PC-3 (cell line): ENCODE results near the gene IGSF9B. TPM values are rescaled to one million over a fixed set of nuclear protein-coding genes. Genes with fewer than 3 reads are reported as not detected.

ENCODE experiments used
- ATAC-seq: fragments of 200-7000 bp; cut with Tn5 transposase; 2 replicates; pipeline ENCODE4 v1.9.1; 2020; ENCODE audit warnings: mild to moderate bottlenecking, moderate library complexity
- BruUV-seq: library from RNA; stranded (reverse); fragments of 400-500 nt; replicated peaks from 2 replicates; lab custom pipeline; 2021; lab: Mats Ljungman, UMichigan
- CTCF ChIA-PET: fragments of 300-600 bp; sonication (Branson Sonifier 250); formaldehyde crosslinking; loops from one replicate; lab custom pipeline; 2022; ENCODE audit warnings: antibody characterized with exemption; lab: Charles Lee
- POLR2A ChIA-PET: fragments of 300-600 bp; sonication (Branson Sonifier 250); formaldehyde crosslinking; loops from one replicate; lab custom pipeline; 2022; ENCODE audit warnings: antibody characterized with exemption; ENCODE audit not compliant: unreplicated experiment; lab: Charles Lee
- DNase-seq: peaks from one replicate; pipeline ENCODE4 v3.0.0-alpha.2; 2015
- H2AFZ ChIP-seq: fragments of 300-600 bp; sonication (generic); 2 replicates; pipeline ENCODE4 v1.6.0; 2016; ENCODE audit warnings: antibody characterized with exemption, low read length
- H3F3A ChIP-seq: fragments of 300-600 bp; sonication (generic); one replicate; pipeline ENCODE4 v1.6.0; 2017; ENCODE audit warnings: antibody characterized with exemption, low read length, control low read depth, mild to moderate bottlenecking; ENCODE audit not compliant: unreplicated experiment
- H3K27ac ChIP-seq: fragments of 300-600 bp; sonication (generic); 2 replicates; pipeline ENCODE4 v1.5.1; 2016; ENCODE audit warnings: mild to moderate bottlenecking, low read length
- H3K27me3 ChIP-seq: fragments of 300-600 bp; sonication (generic); 2 replicates; pipeline ENCODE4 v1.6.1; 2016; ENCODE audit warnings: low read length, mixed read lengths
- H3K36me3 ChIP-seq: fragments of 300-600 bp; sonication (generic); 2 replicates; pipeline ENCODE4 v1.6.1; 2016; ENCODE audit warnings: low read depth, mixed run types, low read length, mixed read lengths
- H3K4me1 ChIP-seq: fragments of 300-600 bp; sonication (generic); 2 replicates; pipeline ENCODE4 v1.5.1; 2016; ENCODE audit warnings: low read length; ENCODE audit not compliant: insufficient read depth
- H3K4me2 ChIP-seq: fragments of 300-600 bp; sonication (generic); 2 replicates; pipeline ENCODE4 v1.6.0; 2016; ENCODE audit warnings: low read length
- H3K4me3 ChIP-seq: fragments of 300-600 bp; sonication (generic); 2 replicates; pipeline ENCODE4 v1.5.1; 2016; ENCODE audit warnings: mild to moderate bottlenecking, low read length, mixed read lengths
- H3K79me2 ChIP-seq: fragments of 300-600 bp; sonication (generic); 2 replicates; pipeline ENCODE4 v1.6.1; 2017; ENCODE audit warnings: low read length, mixed read lengths
- H3K9ac ChIP-seq: fragments of 300-600 bp; sonication (generic); 2 replicates; pipeline ENCODE4 v1.6.0; 2016; ENCODE audit warnings: mild to moderate bottlenecking, low read length
- H3K9me2 ChIP-seq: fragments of 300-600 bp; sonication (generic); replicated peaks from 2 replicates; pipeline ENCODE4 v1.6.1; 2016; ENCODE audit warnings: mixed run types, low read length, mixed read lengths
- H3K9me3 ChIP-seq: fragments of 300-600 bp; sonication (generic); 2 replicates; pipeline ENCODE4 v1.6.1; 2016; ENCODE audit warnings: low read length, mixed read lengths
- H4K20me1 ChIP-seq: fragments of 300-600 bp; sonication (generic); 2 replicates; pipeline ENCODE4 v1.6.1; 2016; ENCODE audit warnings: low read length, mixed read lengths
- EZH2 ChIP-seq: fragments of 300-600 bp; sonication (generic); IDR thresholded peaks from one replicate; pipeline ENCODE4 v1.6.1; 2017; ENCODE audit warnings: antibody characterized with exemption, mild to moderate bottlenecking, low read length; ENCODE audit not compliant: unreplicated experiment
- EZH2phosphoT487 ChIP-seq: fragments of 300-600 bp; sonication (generic); IDR thresholded peaks from 2 replicates; pipeline ENCODE4 v1.6.1; 2018; ENCODE audit warnings: mild to moderate bottlenecking, antibody characterized with exemption, low read length, borderline replicate concordance
- intact Hi-C: fragments of 100-400 bp; cut with micrococcal nuclease; formaldehyde crosslinking; loops from 2 replicates; pipeline ENCODE4 v1.9.0; 2023
- total RNA-seq: library from RNA; depleted of rRNA; stranded (reverse); fragments of >200 nt; gene quantifications from 2 replicates; pipeline ENCODE4 v1.2.3, GENCODE V29; 2014
- TF ChIP-seq, protein P1 (sequence below): fragments of 300-600 bp; sonication (generic); conservative IDR thresholded peaks from 2 replicates; pipeline ENCODE4 v1.5.1; 2017; ENCODE audit warnings: antibody characterized with exemption, low read depth, mild to moderate bottlenecking, low read length

IGSF9B gene
- total RNA-seq, 1 experiment from 2014 or later, result 0.58 TPM

DNA sequence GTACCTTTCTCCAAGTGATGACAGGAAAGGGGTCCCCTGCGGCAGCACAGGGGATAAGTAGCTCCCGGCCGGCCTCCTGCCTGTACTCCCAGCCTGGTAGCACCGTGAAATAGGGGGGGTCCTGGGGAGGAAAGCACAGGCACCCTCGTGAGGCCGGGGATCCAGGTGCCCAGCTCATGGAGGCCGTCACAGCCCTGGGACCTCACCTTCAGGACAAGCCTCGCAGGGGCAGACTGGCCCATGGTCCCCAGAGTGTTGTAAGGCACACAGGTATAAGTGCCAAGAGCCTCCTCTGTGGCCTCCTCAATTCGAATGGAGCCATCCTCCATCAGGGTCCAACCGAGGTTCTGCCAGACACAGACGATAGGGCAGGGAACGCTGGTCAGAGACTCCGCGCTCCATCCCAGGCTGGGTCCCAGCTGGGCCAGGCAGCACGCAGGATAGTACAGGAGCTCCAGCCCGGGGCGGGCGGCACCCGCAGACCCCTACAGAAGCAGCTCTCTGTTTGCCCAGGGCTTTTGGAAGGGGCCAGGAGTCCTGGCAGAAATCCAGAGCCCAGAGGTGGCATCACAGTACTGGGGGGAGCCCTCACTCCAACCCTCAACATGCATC is 25.2 kb downstream of the IGSF9B start:
- POLR2A ChIA-PET, result no interaction called here
- Histone ChIP-seq H3K4me1 (peaks cover 10% of the 10 kb centered on the region), H3K27ac (no peak overlapping the region), H4K20me1 (no peaks in the 10 kb centered on the region), H2AFZ (no peak overlapping the region), H3K4me2 (no peak overlapping the region), H3K36me3 (no peaks in the 10 kb centered on the region), H3K79me2 (no peaks in the 10 kb centered on the region), H3F3A (no peaks in the 10 kb centered on the region), H3K4me3 (no peak overlapping the region), H3K9ac (no peak overlapping the region), H3K9me3 (no peaks in the 10 kb centered on the region), H3K9me2 (no peaks in the 10 kb centered on the region), H3K27me3 (no peaks in the 10 kb centered on the region)
- TF ChIP-seq EZH2phosphoT487 (no peak), EZH2 (no peak)
- TF ChIP-seq, protein P1, sequence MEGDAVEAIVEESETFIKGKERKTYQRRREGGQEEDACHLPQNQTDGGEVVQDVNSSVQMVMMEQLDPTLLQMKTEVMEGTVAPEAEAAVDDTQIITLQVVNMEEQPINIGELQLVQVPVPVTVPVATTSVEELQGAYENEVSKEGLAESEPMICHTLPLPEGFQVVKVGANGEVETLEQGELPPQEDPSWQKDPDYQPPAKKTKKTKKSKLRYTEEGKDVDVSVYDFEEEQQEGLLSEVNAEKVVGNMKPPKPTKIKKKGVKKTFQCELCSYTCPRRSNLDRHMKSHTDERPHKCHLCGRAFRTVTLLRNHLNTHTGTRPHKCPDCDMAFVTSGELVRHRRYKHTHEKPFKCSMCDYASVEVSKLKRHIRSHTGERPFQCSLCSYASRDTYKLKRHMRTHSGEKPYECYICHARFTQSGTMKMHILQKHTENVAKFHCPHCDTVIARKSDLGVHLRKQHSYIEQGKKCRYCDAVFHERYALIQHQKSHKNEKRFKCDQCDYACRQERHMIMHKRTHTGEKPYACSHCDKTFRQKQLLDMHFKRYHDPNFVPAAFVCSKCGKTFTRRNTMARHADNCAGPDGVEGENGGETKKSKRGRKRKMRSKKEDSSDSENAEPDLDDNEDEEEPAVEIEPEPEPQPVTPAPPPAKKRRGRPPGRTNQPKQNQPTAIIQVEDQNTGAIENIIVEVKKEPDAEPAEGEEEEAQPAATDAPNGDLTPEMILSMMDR, result no peak
- DNase-seq (no peak), ATAC-seq (no peak)
- CTCF ChIA-PET, result no interaction called here
- intact Hi-C loops, result no loop called here
- no TSS peak for BruUV-seq

DNA sequence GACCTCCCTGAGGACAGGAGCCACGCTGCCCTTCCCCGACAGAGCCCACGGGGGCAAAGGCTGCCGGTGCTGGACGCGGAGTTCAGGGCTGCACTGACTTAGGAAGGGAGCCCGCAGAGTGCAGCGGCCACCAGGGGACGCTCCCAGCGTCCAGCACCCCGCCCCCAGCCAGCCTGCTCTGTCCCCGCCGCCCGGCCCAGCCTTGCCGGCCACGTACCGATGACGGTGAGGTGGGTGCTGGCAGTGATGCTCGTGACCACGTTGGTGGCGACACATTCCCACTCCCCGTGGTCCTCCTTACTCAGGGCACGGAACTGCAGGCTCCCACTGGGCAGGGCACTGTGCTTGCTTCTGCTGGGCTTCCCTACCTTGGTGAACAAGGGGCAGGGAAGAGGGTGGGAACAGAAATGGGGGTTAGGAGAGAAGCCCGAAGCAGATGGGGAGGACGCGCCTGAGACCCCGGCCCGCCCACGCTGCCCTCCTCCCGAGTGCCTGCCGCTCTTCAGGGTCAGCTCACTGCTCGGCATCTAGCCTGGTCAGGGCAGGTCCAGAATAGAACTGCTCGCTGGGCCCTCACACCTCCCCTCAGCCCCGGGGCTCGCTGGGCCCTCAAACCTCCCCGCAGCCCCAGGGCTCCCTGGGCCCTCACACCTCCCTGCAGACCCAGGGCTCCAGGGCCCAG is 25.9 kb downstream of the IGSF9B start:
- ChIA-PET CTCF (no interaction called here), POLR2A (no interaction called here)
- H3K4me2 ChIP-seq, result no peak overlapping the region
- no peak for TF ChIP-seq EZH2
- TF ChIP-seq, protein P1, result peak; percentile 65
- no peaks in the 10 kb centered on the region for H3K36me3 ChIP-seq
- ATAC-seq (peak; percentile 66), DNase-seq (peak; percentile 32)
- no peak overlapping the region for H3K27ac ChIP-seq
- H4K20me1 ChIP-seq, result no peaks in the 10 kb centered on the region
- no peaks in the 10 kb centered on the region for H3K79me2 ChIP-seq
- H3K9me3 ChIP-seq, result no peaks in the 10 kb centered on the region
- H2AFZ ChIP-seq, result no peak overlapping the region
- H3K4me1 ChIP-seq, result peaks cover 10% of the 10 kb centered on the region
- no peak overlapping the region for H3K4me3 ChIP-seq
- intact Hi-C loops, result no loop called here
- no peaks in the 10 kb centered on the region for H3F3A ChIP-seq
- no TSS peak for BruUV-seq
- H3K27me3 ChIP-seq, result no peaks in the 10 kb centered on the region
- no peak overlapping the region for H3K9ac ChIP-seq
- no peaks in the 10 kb centered on the region for H3K9me2 ChIP-seq

DNA sequence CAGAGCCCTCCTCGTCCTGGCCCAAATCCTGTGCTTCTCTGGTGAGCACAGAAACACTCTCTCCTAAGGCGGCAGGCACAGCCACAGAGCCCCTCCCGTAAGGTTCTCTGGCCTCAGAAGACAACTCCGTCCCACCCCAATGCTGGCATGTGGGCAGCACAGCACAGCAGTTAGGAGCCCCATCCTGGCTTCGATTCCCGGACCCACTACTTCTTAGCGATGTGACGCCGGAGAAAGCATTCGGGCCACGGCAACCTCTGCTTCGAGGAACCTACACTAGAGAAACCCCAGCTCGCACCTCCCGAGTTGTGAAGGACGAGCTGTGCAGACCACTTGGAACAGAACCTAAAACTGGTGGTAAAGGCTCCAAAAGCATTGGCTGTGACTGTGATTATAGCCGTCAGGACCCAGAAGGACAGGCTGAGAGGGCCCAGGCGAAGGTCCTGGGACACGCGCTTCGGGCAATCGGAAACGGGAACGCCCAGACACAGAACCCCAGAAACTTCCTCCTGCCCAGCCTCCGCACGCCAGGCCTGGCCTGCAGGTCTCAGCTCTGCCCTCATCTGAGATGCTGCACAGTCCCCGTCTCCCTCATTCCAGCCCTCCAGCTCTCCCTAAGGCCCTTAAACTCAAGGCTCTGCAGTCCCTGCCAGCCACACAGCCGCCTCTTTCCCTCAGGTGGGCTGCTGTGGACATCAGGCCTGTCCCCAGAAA is 26.6 kb downstream of the IGSF9B start:
- ATAC-seq, result no peak
- Histone ChIP-seq H3K27me3 (no peaks in the 10 kb centered on the region), H3K4me1 (peaks cover 10% of the 10 kb centered on the region), H3K4me2 (no peak overlapping the region), H3K36me3 (no peaks in the 10 kb centered on the region), H3F3A (no peaks in the 10 kb centered on the region), H3K9me2 (no peaks in the 10 kb centered on the region), H4K20me1 (no peaks in the 10 kb centered on the region), H3K27ac (no peak overlapping the region), H2AFZ (no peak overlapping the region), H3K9ac (no peak overlapping the region), H3K4me3 (no peak overlapping the region), H3K9me3 (no peaks in the 10 kb centered on the region), H3K79me2 (no peaks in the 10 kb centered on the region)
- no TSS peak for BruUV-seq
- ChIA-PET CTCF (no interaction called here), POLR2A (no interaction called here)
- no peak for TF ChIP-seq EZH2
- TF ChIP-seq, protein P1, result no peak
- no peak for TF ChIP-seq EZH2phosphoT487
- intact Hi-C loops, result no loop called here
- DNase-seq, result no peak
